ENCODE data around the gene CLIC6. TPM values are rescaled to one million over a fixed set of nuclear protein-coding genes. Genes with fewer than 3 reads are reported as not detected.

Gene CLIC6
- total and polyA plus RNA-seq, 7 donors = 0.50 to 35.5 (median 7.7) TPM

GRCh38 chr21:34690041-34690792, 21.4 kb downstream of the CLIC6 start:
- ATAC-seq (peak; percentile 23 to 68 (median 67)), DNase-seq (no peak)
- Histone ChIP-seq H3K27ac (peak overlapping the region; percentile 25), H3K4me3 (no peak overlapping the region), H3K4me1 (peaks cover 28% of the 10 kb centered on the region), H3K9me3 (no peaks in the 10 kb centered on the region), H3K27me3 (ENCODE audit: insufficient read depth in 3 of 3, low read length in 2 of 3) (no peaks in the 10 kb centered on the region), H3K36me3 (ENCODE audit: insufficient read depth in 1 of 2, low read depth in 1 of 2) (no peaks in the 10 kb centered on the region)
- 45 to 60% (median 55%) methylated on average over 11 of the region's 11 CpGs for WGBS, 3 donors
- no peak for TF ChIP-seq CTCF (IDR thresholded peaks at IDR 0.05)
- intact Hi-C loops (cut with DNase I) = loop anchor here (5.0 kb wide), 2 partner anchors 197 to 1152 kb away; no protein-coding TSS in a partner anchor

GRCh38 chr21:34690793-34691175, 22.0 kb downstream of the CLIC6 start:
- TF ChIP-seq CTCF (IDR thresholded peaks at IDR 0.05) = no peak
- 21 to 26% (median 23%) methylated on average over 2 of the region's 2 CpGs for WGBS, 3 donors
- H3K9me3 ChIP-seq = no peaks in the 10 kb centered on the region
- H3K36me3 ChIP-seq (ENCODE audit: insufficient read depth in 1 of 2, low read depth in 1 of 2) = no peaks in the 10 kb centered on the region
- peak overlapping the region; percentile 25 for H3K27ac ChIP-seq
- no peak overlapping the region for H3K4me3 ChIP-seq
- intact Hi-C loops (cut with DNase I) = loop anchor here (5.0 kb wide), 2 partner anchors 197 to 1152 kb away; no protein-coding TSS in a partner anchor
- ATAC-seq = peak in 3 of 4 donors; percentile 58 to 72 (median 63)
- no peaks in the 10 kb centered on the region for H3K27me3 ChIP-seq (ENCODE audit: insufficient read depth in 3 of 3, low read length in 2 of 3)
- DNase-seq = no peak
- peaks cover 28% of the 10 kb centered on the region for H3K4me1 ChIP-seq

- Histone ChIP-seq H3K27me3 (ENCODE audit: insufficient read depth in 3 of 3, low read length in 2 of 3) (no peaks in the 10 kb centered on the region), H3K4me1 (peaks cover 28% of the 10 kb centered on the region), H3K9me3 (no peaks in the 10 kb centered on the region), H3K4me3 (no peak overlapping the region), H3K36me3 (ENCODE audit: insufficient read depth in 1 of 2, low read depth in 1 of 2) (no peaks in the 10 kb centered on the region), H3K27ac (no peak overlapping the region)
- 50 to 63% (median 54%) methylated on average over 5 of the region's 5 CpGs for WGBS, 3 donors
- intact Hi-C loops (cut with DNase I) = loop anchor here (5.0 kb wide), 2 partner anchors 196 to 1151 kb away; no protein-coding TSS in a partner anchor
- ATAC-seq (no peak), DNase-seq (no peak)
- TF ChIP-seq CTCF (IDR thresholded peaks at IDR 0.05) = no peak
These were observed 22.7 kb downstream of the CLIC6 start for GRCh38 chr21:34691390-34692032.

DNA sequence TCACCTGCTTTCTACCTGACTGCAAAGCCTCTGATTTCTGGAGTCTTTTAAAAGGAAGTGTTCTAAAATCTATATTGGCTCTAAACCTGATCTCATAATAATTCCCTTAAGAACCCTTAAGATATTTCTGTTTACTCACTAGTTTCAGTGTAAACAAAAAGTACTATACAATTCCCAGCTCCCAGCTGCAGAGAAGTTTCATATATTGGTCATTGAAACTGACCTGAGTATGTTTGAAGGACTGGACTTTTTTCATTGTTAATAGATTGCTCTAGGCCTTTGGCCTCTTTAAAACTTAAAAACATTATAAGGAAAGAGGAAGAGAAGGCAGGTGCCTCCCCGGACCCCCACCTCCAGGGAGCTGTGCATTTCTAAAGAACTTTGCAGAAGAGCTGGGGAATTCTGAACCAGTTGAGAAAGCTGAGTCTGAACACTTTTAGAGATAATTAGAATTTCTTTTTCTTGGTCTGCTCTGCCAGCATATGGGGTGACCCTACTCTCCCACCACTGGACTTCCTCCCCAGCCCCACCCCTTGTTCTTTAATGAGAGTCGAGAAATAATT, 23.7 kb downstream of the CLIC6 start:
- no peaks in the 10 kb centered on the region for H3K36me3 ChIP-seq (ENCODE audit: insufficient read depth in 1 of 2, low read depth in 1 of 2)
- ATAC-seq = no peak
- DNase-seq = no peak
- H3K27me3 ChIP-seq (ENCODE audit: insufficient read depth in 3 of 3, low read length in 2 of 3) = no peaks in the 10 kb centered on the region
- no peak overlapping the region for H3K27ac ChIP-seq
- no peak for TF ChIP-seq CTCF (IDR thresholded peaks at IDR 0.05)
- H3K4me1 ChIP-seq = peaks cover 28% of the 10 kb centered on the region
- intact Hi-C loops (cut with DNase I) = loop anchor here (5.0 kb wide), 2 partner anchors 195 to 1150 kb away; no protein-coding TSS in a partner anchor
- H3K9me3 ChIP-seq = no peaks in the 10 kb centered on the region
- no peak overlapping the region for H3K4me3 ChIP-seq
- 71 to 80% (median 78%) methylated on average over 2 of the region's 2 CpGs for WGBS, 3 donors

Measured in psoas muscle (tissue), 8 donors.